ENCODE measurements around the gene RNASE9. TPM values are rescaled to one million over a fixed set of nuclear protein-coding genes. Genes with fewer than 3 reads are reported as not detected.
A peak's percentile ranks its signal among the peaks of the same experiment; 100 is the strongest.

RNASE9 gene
- total RNA-seq (not detected), polyA plus RNA-seq (not detected)

DNA sequence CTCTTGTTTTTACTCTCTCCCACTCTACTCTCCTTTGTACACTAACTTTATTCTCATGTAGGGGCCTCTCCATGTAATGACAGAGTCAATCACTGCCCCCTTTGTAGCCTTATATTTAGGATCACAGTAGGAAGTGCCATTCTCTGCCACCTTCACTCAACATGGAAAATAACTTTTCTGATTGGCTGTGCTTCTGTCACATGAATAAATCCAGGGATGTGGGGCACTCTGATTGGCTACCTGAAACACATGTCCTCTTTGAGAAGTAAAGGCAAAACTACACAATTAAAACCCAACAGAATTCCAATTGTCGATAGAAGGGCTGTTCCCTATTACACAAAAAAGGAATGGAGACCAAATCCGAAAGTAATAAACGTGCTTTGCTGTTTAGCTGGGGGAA, at the start of gene RNASE9:
Gene RNASE9 (minus strand): TSS at position 87 of the 400 bp plus-strand sequence.
- Histone ChIP-seq H3K27ac (ENCODE audit: low read depth in 1 of 2, low read length in 2 of 2) (no peak within 1 kb of the TSS), H3K4me3 (ENCODE audit: low read depth in 1 of 3, low read length in 3 of 3) (no peak within 1 kb of the TSS), H3K9me3 (ENCODE audit: control insufficient read depth in 4 of 4, low read length in 3 of 4) (no peaks in the 10 kb centered on the region), H3K9ac (ENCODE audit: low read depth in 1 of 2, low read length in 2 of 2) (no peak within 1 kb of the TSS), H3K4me1 (ENCODE audit: control insufficient read depth in 4 of 4, insufficient read depth in 4 of 4, low read length in 3 of 4) (no peaks in the 10 kb centered on the region), H3K27me3 (ENCODE audit: control insufficient read depth in 4 of 4, insufficient read depth in 4 of 4, low read length in 3 of 4) (no peaks in the 10 kb centered on the region), H3K36me3 (ENCODE audit: control insufficient read depth in 4 of 4, insufficient read depth in 3 of 4, low read depth in 1 of 4, low read length in 3 of 4) (no peaks in the 10 kb centered on the region)
- 95% methylated on average over 3 of the region's 3 CpGs for WGBS
- TF ChIP-seq FOXA1 (IDR thresholded peaks at IDR 0.05) (no peak), RXRA (IDR thresholded peaks at IDR 0.05) (no peak), RAD21 (IDR thresholded peaks at IDR 0.05) (no peak), ATF3 (IDR thresholded peaks at IDR 0.05) (no peak), ZBTB33 (IDR thresholded peaks at IDR 0.05) (no peak), CTCF (IDR thresholded peaks at IDR 0.05; ENCODE audit: low read depth, low read length, missing input control) (no peak), JUND (IDR thresholded peaks at IDR 0.05) (no peak), GABPA (IDR thresholded peaks at IDR 0.05 in 1 of 2, conservative IDR thresholded peaks at IDR 0.05 in 1 of 2) (no peak), YY1 (IDR thresholded peaks at IDR 0.05) (no peak), MAX (IDR thresholded peaks at IDR 0.05) (no peak), HNF4G (IDR thresholded peaks at IDR 0.05) (no peak), EGR1 (IDR thresholded peaks at IDR 0.05; ENCODE audit: low read depth in 2 of 2) (no peak), TAF1 (conservative IDR thresholded peaks at IDR 0.05) (no peak)
- no peak for DNase-seq (ENCODE audit: low spot score)

- peak overlapping the region; percentile 81 to 98 (median 85) for H3K4me3 ChIP-seq (ENCODE audit: low read depth in 1 of 3, low read length in 3 of 3)
- H3K36me3 ChIP-seq (ENCODE audit: control insufficient read depth in 4 of 4, insufficient read depth in 3 of 4, low read depth in 1 of 4, low read length in 3 of 4), result no peaks in the 10 kb centered on the region
- no peaks in the 10 kb centered on the region for H3K27me3 ChIP-seq (ENCODE audit: control insufficient read depth in 4 of 4, insufficient read depth in 4 of 4, low read length in 3 of 4)
- H3K4me1 ChIP-seq (ENCODE audit: control insufficient read depth in 4 of 4, insufficient read depth in 4 of 4, low read length in 3 of 4), result peaks cover 0 to 46% (median 24%) of the 10 kb centered on the region in 4 donors
- H3K9ac ChIP-seq (ENCODE audit: low read depth in 1 of 2, low read length in 2 of 2), result peak overlapping the region; percentile 70 to 80
- DNase-seq (ENCODE audit: low spot score), result peak; percentile 84
- H3K27ac ChIP-seq (ENCODE audit: low read depth in 1 of 2, low read length in 2 of 2), result peak overlapping the region in 1 of 2 donors; percentile 44
- WGBS, result 5% methylated on average over 27 of the region's 27 CpGs
- H3K9me3 ChIP-seq (ENCODE audit: control insufficient read depth in 4 of 4, low read length in 3 of 4), result no peaks in the 10 kb centered on the region
- TF ChIP-seq YY1 (IDR thresholded peaks at IDR 0.05) (no peak), EGR1 (IDR thresholded peaks at IDR 0.05; ENCODE audit: low read depth in 2 of 2) (no peak), HNF4A (conservative IDR thresholded peaks at IDR 0.05) (peak; percentile 30 to 33), MAX (IDR thresholded peaks at IDR 0.05) (peak; percentile 43), SP1 (IDR thresholded peaks at IDR 0.05) (no peak), RXRA (IDR thresholded peaks at IDR 0.05) (peak; percentile 56 to 63), FOXA2 (IDR thresholded peaks at IDR 0.05) (peak; percentile 11), ZBTB33 (IDR thresholded peaks at IDR 0.05) (no peak), ATF3 (IDR thresholded peaks at IDR 0.05) (peak; percentile 100), RAD21 (IDR thresholded peaks at IDR 0.05) (no peak), TAF1 (conservative IDR thresholded peaks at IDR 0.05) (no peak), GABPA (IDR thresholded peaks at IDR 0.05 in 1 of 2, conservative IDR thresholded peaks at IDR 0.05 in 1 of 2) (no peak)
- TF ChIP-seq, protein P1, sequence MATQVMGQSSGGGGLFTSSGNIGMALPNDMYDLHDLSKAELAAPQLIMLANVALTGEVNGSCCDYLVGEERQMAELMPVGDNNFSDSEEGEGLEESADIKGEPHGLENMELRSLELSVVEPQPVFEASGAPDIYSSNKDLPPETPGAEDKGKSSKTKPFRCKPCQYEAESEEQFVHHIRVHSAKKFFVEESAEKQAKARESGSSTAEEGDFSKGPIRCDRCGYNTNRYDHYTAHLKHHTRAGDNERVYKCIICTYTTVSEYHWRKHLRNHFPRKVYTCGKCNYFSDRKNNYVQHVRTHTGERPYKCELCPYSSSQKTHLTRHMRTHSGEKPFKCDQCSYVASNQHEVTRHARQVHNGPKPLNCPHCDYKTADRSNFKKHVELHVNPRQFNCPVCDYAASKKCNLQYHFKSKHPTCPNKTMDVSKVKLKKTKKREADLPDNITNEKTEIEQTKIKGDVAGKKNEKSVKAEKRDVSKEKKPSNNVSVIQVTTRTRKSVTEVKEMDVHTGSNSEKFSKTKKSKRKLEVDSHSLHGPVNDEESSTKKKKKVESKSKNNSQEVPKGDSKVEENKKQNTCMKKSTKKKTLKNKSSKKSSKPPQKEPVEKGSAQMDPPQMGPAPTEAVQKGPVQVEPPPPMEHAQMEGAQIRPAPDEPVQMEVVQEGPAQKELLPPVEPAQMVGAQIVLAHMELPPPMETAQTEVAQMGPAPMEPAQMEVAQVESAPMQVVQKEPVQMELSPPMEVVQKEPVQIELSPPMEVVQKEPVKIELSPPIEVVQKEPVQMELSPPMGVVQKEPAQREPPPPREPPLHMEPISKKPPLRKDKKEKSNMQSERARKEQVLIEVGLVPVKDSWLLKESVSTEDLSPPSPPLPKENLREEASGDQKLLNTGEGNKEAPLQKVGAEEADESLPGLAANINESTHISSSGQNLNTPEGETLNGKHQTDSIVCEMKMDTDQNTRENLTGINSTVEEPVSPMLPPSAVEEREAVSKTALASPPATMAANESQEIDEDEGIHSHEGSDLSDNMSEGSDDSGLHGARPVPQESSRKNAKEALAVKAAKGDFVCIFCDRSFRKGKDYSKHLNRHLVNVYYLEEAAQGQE (IDR thresholded peaks at IDR 0.05), result no peak
Measured at GRCh38 chr14:20610002-20610765, 49.3 kb upstream of the RNASE9 start.
